IMR-90 (cell line): ENCODE data around the gene TMEM9. TPM values are rescaled to one million over a fixed set of nuclear protein-coding genes. Genes with fewer than 3 reads are reported as not detected.

ENCODE experiments used
- ATAC-seq: fragments of 200-7000 bp; cut with Tn5 transposase; 2 replicates; pipeline ENCODE4 v1.9.1; 2020; ENCODE audit warnings: low read depth, mild to moderate bottlenecking, moderate library complexity
- BruUV-seq: library from RNA; stranded (reverse); fragments of 400-500 nt; replicated peaks from 2 replicates; lab custom pipeline; 2021; lab: Mats Ljungman, UMichigan
- CTCF ChIA-PET: fragments of 300-600 bp; formaldehyde crosslinking; extraction: SDS; loops from one replicate; lab custom pipeline; 2021; ENCODE audit warnings: antibody characterized with exemption; lab: Yijun Ruan, JAX
- POLR2A ChIA-PET: fragments of 300-600 bp; sonication (Branson Sonifier 250); formaldehyde crosslinking; loops from one replicate; lab custom pipeline; 2022; ENCODE audit warnings: antibody characterized with exemption; ENCODE audit not compliant: unreplicated experiment; lab: Charles Lee
- DNase-seq: peaks from one replicate; pipeline ENCODE4 v3.0.0; 2013
- H2AFZ ChIP-seq: replicated peaks from 2 replicates; pipeline ENCODE3; 2013; ENCODE audit warnings: low read length, mild to moderate bottlenecking; ENCODE audit not compliant: poor library complexity
- H2AK5ac ChIP-seq: 2 replicates; pipeline ENCODE4 v1.6.1; 2013; ENCODE audit warnings: low read depth, low read length, inconsistent platforms
- H2AK9ac ChIP-seq: replicated peaks from 2 replicates; pipeline ENCODE3; 2013; ENCODE audit warnings: mild to moderate bottlenecking, low read depth, low read length, moderate library complexity; ENCODE audit not compliant: poor library complexity
- H2BK120ac ChIP-seq: 2 replicates; pipeline ENCODE4 v1.6.1; 2013; ENCODE audit warnings: low read depth, low read length, inconsistent platforms
- H2BK15ac ChIP-seq: 3 replicates; pipeline ENCODE4 v1.6.1; 2013; ENCODE audit warnings: low read depth, low read length, inconsistent platforms
- H2BK20ac ChIP-seq: 2 replicates; pipeline ENCODE4 v1.6.1; 2013; ENCODE audit warnings: low read depth, mild to moderate bottlenecking, inconsistent platforms, low read length, moderate library complexity
- H2BK5ac ChIP-seq: 2 replicates; pipeline ENCODE4 v1.6.1; 2013; ENCODE audit warnings: mild to moderate bottlenecking, low read depth, low read length, inconsistent platforms; ENCODE audit not compliant: poor library complexity, severe bottlenecking
- H3K14ac ChIP-seq: replicated peaks from 2 replicates; pipeline ENCODE4 v1.6.1; 2013; ENCODE audit warnings: low read depth, low read length, inconsistent platforms
- H3K18ac ChIP-seq: 2 replicates; pipeline ENCODE4 v1.6.1; 2013; ENCODE audit warnings: low read depth, low read length, control low read depth
- H3K23ac ChIP-seq: 2 replicates; pipeline ENCODE4 v1.6.1; 2013; ENCODE audit warnings: low read depth, low read length, inconsistent platforms
- H3K27ac ChIP-seq: 2 replicates; pipeline ENCODE4 v1.5.1; 2013; ENCODE audit warnings: mild to moderate bottlenecking, control low read depth, low read length; ENCODE audit not compliant: insufficient read depth
- H3K27me3 ChIP-seq: 2 replicates; pipeline ENCODE4 v1.6.1; 2013; ENCODE audit warnings: low read length; ENCODE audit not compliant: control insufficient read depth, insufficient read depth
- H3K36me3 ChIP-seq: 2 replicates; pipeline ENCODE4 v1.6.1; 2013; ENCODE audit warnings: low read length, mixed read lengths; ENCODE audit not compliant: control insufficient read depth, insufficient read depth
- H3K4ac ChIP-seq: 2 replicates; pipeline ENCODE4 v1.6.1; 2013; ENCODE audit warnings: low read depth, low read length, inconsistent platforms
- H3K4me1 ChIP-seq: 2 replicates; pipeline ENCODE4 v1.6.1; 2013; ENCODE audit warnings: low read length, mixed read lengths; ENCODE audit not compliant: control insufficient read depth, insufficient read depth
- H3K4me2 ChIP-seq: 2 replicates; pipeline ENCODE4 v1.6.1; 2013; ENCODE audit warnings: low read depth, mild to moderate bottlenecking, control low read depth, low read length, moderate library complexity
- H3K4me3 ChIP-seq: 2 replicates; pipeline ENCODE4 v1.5.1; 2013; ENCODE audit warnings: low read depth, mild to moderate bottlenecking, control low read depth, low read length, moderate library complexity; ENCODE audit not compliant: insufficient read depth
- H3K56ac ChIP-seq: 2 replicates; pipeline ENCODE4 v1.6.1; 2013; ENCODE audit warnings: low read length, inconsistent platforms; ENCODE audit not compliant: insufficient read depth; ENCODE audit errors: extremely low read depth
- H3K79me1 ChIP-seq, 2 experiments: 2 replicates each; pipeline ENCODE4 v1.6.1; 2013; ENCODE audit warnings: low read length in 2 of 2, inconsistent platforms in 1 of 2, low read depth in 1 of 2
- H3K9ac ChIP-seq: 2 replicates; pipeline ENCODE4 v1.6.1; 2013; ENCODE audit warnings: low read depth, low read length, control low read depth
- H3K9me1 ChIP-seq: 2 replicates; pipeline ENCODE4 v1.6.1; 2013; ENCODE audit warnings: low read length, inconsistent platforms; ENCODE audit not compliant: insufficient read depth
- H3K9me3 ChIP-seq: 2 replicates; pipeline ENCODE4 v1.6.1; 2013; ENCODE audit warnings: low read length; ENCODE audit not compliant: control insufficient read depth, insufficient read depth
- H4K20me1 ChIP-seq: 2 replicates; pipeline ENCODE4 v1.6.1; 2013; ENCODE audit warnings: low read length, inconsistent platforms; ENCODE audit not compliant: insufficient read depth
- H4K5ac ChIP-seq: 2 replicates; pipeline ENCODE4 v1.6.1; 2013; ENCODE audit warnings: mild to moderate bottlenecking, low read depth, low read length, control low read depth
- H4K8ac ChIP-seq, 2 experiments: 2 replicates each; pipeline ENCODE4 v1.6.1; 2013; ENCODE audit warnings: low read depth in 2 of 2, low read length in 2 of 2, control low read depth in 1 of 2, inconsistent platforms in 1 of 2
- H4K91ac ChIP-seq: 2 replicates; pipeline ENCODE4 v1.6.1; 2013; ENCODE audit warnings: low read depth, low read length, inconsistent platforms; ENCODE audit not compliant: insufficient read depth
- BHLHE40 ChIP-seq: fragments of 150-350 bp; IDR thresholded peaks from 2 replicates; pipeline ENCODE4 v1.6.1; 2016; ENCODE audit warnings: mild to moderate bottlenecking, low read depth, low read length
- CEBPB ChIP-seq: IDR thresholded peaks from 2 replicates; pipeline ENCODE4 v1.6.1; 2012; ENCODE audit warnings: low read depth, low read length, improper control_type of control experiment
- CHD1 ChIP-seq: IDR thresholded peaks from 2 replicates; pipeline ENCODE4 v1.6.1; 2012; ENCODE audit warnings: low read depth, low read length, improper control_type of control experiment
- CTCF ChIP-seq: conservative IDR thresholded peaks from 2 replicates; pipeline ENCODE4 v1.5.1; 2012; ENCODE audit warnings: mild to moderate bottlenecking, low read depth, low read length, improper control_type of control experiment
- ELK1 ChIP-seq: fragments of 150-350 bp; IDR thresholded peaks from 2 replicates; pipeline ENCODE4 v1.6.1; 2016; ENCODE audit warnings: low read depth, mild to moderate bottlenecking, low read length, moderate library complexity, borderline replicate concordance
- FOS ChIP-seq: fragments of 150-350 bp; IDR thresholded peaks from 2 replicates; pipeline ENCODE4 v1.6.1; 2016; ENCODE audit warnings: low read depth, low read length
- MAFK ChIP-seq: IDR thresholded peaks from 2 replicates; pipeline ENCODE4 v1.6.1; 2012; ENCODE audit warnings: low read depth, low read length, improper control_type of control experiment
- MAZ ChIP-seq: IDR thresholded peaks from 2 replicates; pipeline ENCODE4 v1.6.1; 2012; ENCODE audit warnings: low read depth, mild to moderate bottlenecking, low read length, improper control_type of control experiment, moderate library complexity, borderline replicate concordance
- MXI1 ChIP-seq: IDR thresholded peaks from 2 replicates; pipeline ENCODE4 v1.6.1; 2012; ENCODE audit warnings: low read depth, mild to moderate bottlenecking, low read length, moderate library complexity, borderline replicate concordance
- NFE2L2 ChIP-seq: fragments of 150-350 bp; IDR thresholded peaks from 2 replicates; pipeline ENCODE4 v1.6.1; 2016; ENCODE audit warnings: low read depth, mild to moderate bottlenecking, low read length
- POLR2A ChIP-seq: IDR thresholded peaks from 2 replicates; pipeline ENCODE4 v1.6.1; 2012; ENCODE audit warnings: mild to moderate bottlenecking, low read depth, low read length
- RAD21 ChIP-seq: IDR thresholded peaks from 2 replicates; pipeline ENCODE4 v1.6.1; 2012; ENCODE audit warnings: low read length, improper control_type of control experiment
- RCOR1 ChIP-seq: IDR thresholded peaks from 2 replicates; pipeline ENCODE4 v1.6.1; 2012; ENCODE audit warnings: mild to moderate bottlenecking, low read length, improper control_type of control experiment; ENCODE audit not compliant: insufficient replicate concordance
- RFX5 ChIP-seq: IDR thresholded peaks from 2 replicates; pipeline ENCODE4 v1.8.0; 2012; ENCODE audit warnings: low read depth, mild to moderate bottlenecking, low read length, moderate library complexity
- SMC3 ChIP-seq: fragments of 150-350 bp; IDR thresholded peaks from 2 replicates; pipeline ENCODE4 v1.6.1; 2016; ENCODE audit warnings: low read depth, mild to moderate bottlenecking, antibody characterized with exemption, low read length, moderate library complexity
- USF2 ChIP-seq: fragments of 150-350 bp; IDR thresholded peaks from 2 replicates; pipeline ENCODE4 v1.6.1; 2017; ENCODE audit warnings: mild to moderate bottlenecking, antibody characterized with exemption, low read length, low read depth
- WGBS, 2 experiments: methylation state at CpG; one replicate each; pipeline versions ENCODE4 v1.1.5 to v1.1.7; 2013; ENCODE audit warnings: missing lambda C conversion rate in 2 of 2; ENCODE audit not compliant: insufficient read length in 1 of 2; ENCODE audit errors: extremely low coverage in 2 of 2; 5-methylcytosine and 5-hydroxymethylcytosine counted together
- dilution Hi-C: fragments of 300-500 bp; cut with HindIII; formaldehyde crosslinking; loops from one replicate; pipeline ENCODE4 v1.14.3; 2018; ENCODE audit warnings: low sequenced_read_pairs; ENCODE audit not compliant: unreplicated experiment
- in situ Hi-C: fragments of 300-500 bp; cut with MboI; formaldehyde crosslinking; loops from 3 replicates; pipeline ENCODE4 v1.14.3; 2019; ENCODE audit warnings: low sequenced_read_pairs, inconsistent platforms, mixed read lengths
- intact Hi-C: fragments of 100-400 bp; cut with micrococcal nuclease; formaldehyde crosslinking; loops from 2 replicates; pipeline ENCODE4 v1.10.0; 2022
- polyA plus RNA-seq, 3 experiments: library from polyadenylated mRNA; depleted of rRNA; stranded (reverse); fragments of >200 nt; gene quantifications; 2 replicates each; pipeline ENCODE4 v1.2.3, GENCODE V29; 2012; ENCODE audit warnings: low replicate concordance in 1 of 3
- total RNA-seq: library from RNA; depleted of rRNA; stranded (reverse); fragments of >200 nt; gene quantifications from 2 replicates; pipeline ENCODE4 v1.2.3, GENCODE V29; 2012

TMEM9 gene
- total and polyA plus RNA-seq, 2 of the 4 experiments (the other 2 are of a cell fraction) = 76.7 to 107 TPM

- WGBS, 2 experiments = no CpG with 5 or more reads among the region's 3 CpGs
- Histone ChIP-seq H2BK120ac (no peak overlapping the region), H3K14ac (no peak overlapping the region), H4K91ac (no peak overlapping the region), H4K20me1 (no peaks in the 10 kb centered on the region), H3K27ac (no peak overlapping the region), H3K56ac (no peak overlapping the region), H3K9me3 (no peaks in the 10 kb centered on the region), H3K79me1 (no peaks in the 10 kb centered on the region), H2BK15ac (no peak overlapping the region), H3K9me1 (no peaks in the 10 kb centered on the region), H2BK20ac (no peak overlapping the region), H2AK9ac (no peak overlapping the region), H3K27me3 (peaks cover 62% of the 10 kb centered on the region), H2BK5ac (no peak overlapping the region), H3K4ac (no peak overlapping the region), H4K5ac (no peak overlapping the region), H3K4me1 (peaks cover 2% of the 10 kb centered on the region; the same call in 1 of the 2 replicates), H4K8ac (no peak overlapping the region), H3K9ac (no peak overlapping the region), H2AFZ (no peak overlapping the region), H3K18ac (no peak overlapping the region), H3K23ac (no peak overlapping the region), H3K4me3 (no peak overlapping the region), H3K4me2 (no peak overlapping the region), H3K36me3 (no peaks in the 10 kb centered on the region), H2AK5ac (no peak overlapping the region)
- no TSS peak for BruUV-seq
- DNase-seq (no peak), ATAC-seq (no peak)
- dilution Hi-C loops = no loop called here
- intact Hi-C loops = no loop called here
- ChIA-PET POLR2A (no interaction called here), CTCF (no interaction called here)
- in situ Hi-C loops = no loop called here
- TF ChIP-seq NFE2L2 (no peak), MAFK (no peak), BHLHE40 (no peak), USF2 (no peak), CTCF (no peak), CEBPB (no peak), ELK1 (no peak), MXI1 (no peak), POLR2A (no peak), RCOR1 (no peak), RAD21 (no peak), MAZ (no peak), FOS (no peak), SMC3 (no peak), RFX5 (no peak), CHD1 (no peak)
These were observed 42.6 kb downstream of the TMEM9 start for GRCh38 chr1:201111672-201112071.
